ENCODE data around the gene OR5H2. TPM values are rescaled to one million over a fixed set of nuclear protein-coding genes. Genes with fewer than 3 reads are reported as not detected.
"Not testable (repeated sequence)": the region's sequence is repeated elsewhere in the genome, so short reads cannot be mapped to it uniquely, and the experiment has no call there.

Gene OR5H2
- polyA plus RNA-seq, 1 donor (not counting 4 experiments of a cell fraction or from before 2014, with no cell fraction given): not detected

GRCh38 chr3:98243843-98244242 is 38.5 kb upstream of the OR5H2 start:
- H3K27ac ChIP-seq (ENCODE audit: control insufficient read depth, insufficient read depth, low read length): no peak overlapping the region
- no peak for TF ChIP-seq CTCF (optimal IDR thresholded peaks at IDR 0.05 in 1 of 3, IDR thresholded peaks at IDR 0.05 in 1 of 3, conservative IDR thresholded peaks at IDR 0.05 in 1 of 3; ENCODE audit: extremely low read depth in 1 of 3, insufficient read depth in 2 of 3, low read length in 3 of 3)
- no peak for TF ChIP-seq EZH2 (IDR thresholded peaks at IDR 0.05; ENCODE audit: low read length)
- DNase-seq (ENCODE audit: low read depth, low spot score) (no peak), FAIRE-seq (no peak)
- no peaks in the 10 kb centered on the region for H4K20me1 ChIP-seq (ENCODE audit: control insufficient read depth, extremely low read depth, insufficient read depth, low read length)
- H3K9ac ChIP-seq (ENCODE audit: control insufficient read depth, extremely low read depth, insufficient read depth, low read length): no peak overlapping the region
- no peak overlapping the region for H3K4me3 ChIP-seq (ENCODE audit: control insufficient read depth in 2 of 3, extremely low read depth in 1 of 3, insufficient read depth in 2 of 3, low read depth in 1 of 3, low read length in 3 of 3)
- dilution Hi-C loops (cut with MboI; ENCODE audit: extremely low pct_ligation_motif_present, low sequenced_read_pairs): no loop called here
- no peak overlapping the region for H3K4me2 ChIP-seq (ENCODE audit: control insufficient read depth, extremely low read depth, insufficient read depth, low read depth, low read length)
- H3K9me3 ChIP-seq (ENCODE audit: control insufficient read depth, low read depth, low read length): no peaks in the 10 kb centered on the region
- no peaks in the 10 kb centered on the region for H3K36me3 ChIP-seq (ENCODE audit: control insufficient read depth in 2 of 2, extremely low read depth in 1 of 2, insufficient read depth in 2 of 2, low read length in 2 of 2)
- H3K79me2 ChIP-seq (ENCODE audit: control insufficient read depth, insufficient read depth, low read length): no peaks in the 10 kb centered on the region
- H3K9me1 ChIP-seq (ENCODE audit: control insufficient read depth, extremely low read depth, insufficient read depth, low read length): no peaks in the 10 kb centered on the region
- no peaks in the 10 kb centered on the region for H3K27me3 ChIP-seq (ENCODE audit: control insufficient read depth, extremely low read depth, insufficient read depth, low read length)
- no peak overlapping the region for H2AFZ ChIP-seq (ENCODE audit: control insufficient read depth, low read length)
- H3K4me1 ChIP-seq (ENCODE audit: control insufficient read depth, extremely low read depth, insufficient read depth, low read length): no peaks in the 10 kb centered on the region

DNA sequence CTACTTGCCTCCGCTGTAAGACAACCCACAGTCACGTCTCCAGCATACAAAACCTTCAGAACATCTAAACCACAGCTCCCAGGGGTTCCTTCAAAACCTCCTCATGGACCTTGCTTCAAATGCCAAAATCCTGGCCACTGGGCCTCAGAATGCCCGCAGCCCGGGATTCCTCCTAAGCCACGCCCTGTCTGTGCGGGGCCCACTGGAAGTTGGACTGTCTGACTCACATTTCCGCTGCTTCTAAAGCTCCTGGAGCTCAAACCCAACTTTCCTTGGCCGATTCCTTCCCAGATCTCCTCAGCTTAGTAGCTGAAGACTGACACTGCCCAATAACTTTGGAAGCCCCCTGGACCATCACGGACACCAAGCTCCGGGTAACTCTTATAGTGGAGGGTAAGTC is 36.2 kb upstream of the OR5H2 start:
- H3K9ac ChIP-seq (ENCODE audit: control insufficient read depth, extremely low read depth, insufficient read depth, low read length): no peak overlapping the region
- no peak overlapping the region for H2AFZ ChIP-seq (ENCODE audit: control insufficient read depth, low read length)
- H3K9me3 ChIP-seq (ENCODE audit: control insufficient read depth, low read depth, low read length): no peaks in the 10 kb centered on the region
- no peak for TF ChIP-seq CTCF (optimal IDR thresholded peaks at IDR 0.05 in 1 of 3, IDR thresholded peaks at IDR 0.05 in 1 of 3, conservative IDR thresholded peaks at IDR 0.05 in 1 of 3; ENCODE audit: extremely low read depth in 1 of 3, insufficient read depth in 2 of 3, low read length in 3 of 3)
- no peak for TF ChIP-seq EZH2 (IDR thresholded peaks at IDR 0.05; ENCODE audit: low read length)
- no peak overlapping the region for H3K4me2 ChIP-seq (ENCODE audit: control insufficient read depth, extremely low read depth, insufficient read depth, low read depth, low read length)
- H3K4me3 ChIP-seq (ENCODE audit: control insufficient read depth in 2 of 3, extremely low read depth in 1 of 3, insufficient read depth in 2 of 3, low read depth in 1 of 3, low read length in 3 of 3): no peak overlapping the region
- no peaks in the 10 kb centered on the region for H3K36me3 ChIP-seq (ENCODE audit: control insufficient read depth in 2 of 2, extremely low read depth in 1 of 2, insufficient read depth in 2 of 2, low read length in 2 of 2)
- H3K79me2 ChIP-seq (ENCODE audit: control insufficient read depth, insufficient read depth, low read length): no peaks in the 10 kb centered on the region
- no peak for FAIRE-seq
- no peaks in the 10 kb centered on the region for H3K9me1 ChIP-seq (ENCODE audit: control insufficient read depth, extremely low read depth, insufficient read depth, low read length)
- DNase-seq (ENCODE audit: low read depth, low spot score): no peak
- H3K27ac ChIP-seq (ENCODE audit: control insufficient read depth, insufficient read depth, low read length): no peak overlapping the region
- no peaks in the 10 kb centered on the region for H3K4me1 ChIP-seq (ENCODE audit: control insufficient read depth, extremely low read depth, insufficient read depth, low read length)
- no peaks in the 10 kb centered on the region for H4K20me1 ChIP-seq (ENCODE audit: control insufficient read depth, extremely low read depth, insufficient read depth, low read length)
- dilution Hi-C loops (cut with MboI; ENCODE audit: extremely low pct_ligation_motif_present, low sequenced_read_pairs): no loop called here
- no peaks in the 10 kb centered on the region for H3K27me3 ChIP-seq (ENCODE audit: control insufficient read depth, extremely low read depth, insufficient read depth, low read length)

- H3K27ac ChIP-seq (ENCODE audit: control insufficient read depth, insufficient read depth, low read length); FAIRE-seq; H3K4me1 ChIP-seq (ENCODE audit: control insufficient read depth, extremely low read depth, insufficient read depth, low read length); H2AFZ ChIP-seq (ENCODE audit: control insufficient read depth, low read length); dilution Hi-C loops (cut with MboI; ENCODE audit: extremely low pct_ligation_motif_present, low sequenced_read_pairs); H3K27me3 ChIP-seq (ENCODE audit: control insufficient read depth, extremely low read depth, insufficient read depth, low read length); H4K20me1 ChIP-seq (ENCODE audit: control insufficient read depth, extremely low read depth, insufficient read depth, low read length); H3K4me2 ChIP-seq (ENCODE audit: control insufficient read depth, extremely low read depth, insufficient read depth, low read depth, low read length); H3K9ac ChIP-seq (ENCODE audit: control insufficient read depth, extremely low read depth, insufficient read depth, low read length); H3K9me1 ChIP-seq (ENCODE audit: control insufficient read depth, extremely low read depth, insufficient read depth, low read length); H3K4me3 ChIP-seq (ENCODE audit: control insufficient read depth in 2 of 3, extremely low read depth in 1 of 3, insufficient read depth in 2 of 3, low read depth in 1 of 3, low read length in 3 of 3); H3K79me2 ChIP-seq (ENCODE audit: control insufficient read depth, insufficient read depth, low read length); H3K9me3 ChIP-seq (ENCODE audit: control insufficient read depth, low read depth, low read length); DNase-seq (ENCODE audit: low read depth, low spot score); H3K36me3 ChIP-seq (ENCODE audit: control insufficient read depth in 2 of 2, extremely low read depth in 1 of 2, insufficient read depth in 2 of 2, low read length in 2 of 2): not testable (repeated sequence)
These were observed 26.3 kb upstream of the OR5H2 start for GRCh38 chr3:98256026-98256425.
